GM12865 (cell line): ENCODE results near the gene EEF1AKMT2.
"Not testable (repeated sequence)": the region's sequence is repeated elsewhere in the genome, so short reads cannot be mapped to it uniquely, and the experiment has no call there.

Source experiments
- DNase-seq: peaks from one replicate; pipeline ENCODE4 v3.0.0; 2010; ENCODE audit warnings: low read depth
- H3K4me3 ChIP-seq: 2 replicates; pipeline ENCODE4 v1.5.1; 2011; ENCODE audit warnings: mild to moderate bottlenecking, low read depth, low read length, control low read depth
- CTCF ChIP-seq: IDR thresholded peaks from 2 replicates; pipeline ENCODE4 v1.5.1; 2011; ENCODE audit warnings: low read length, control low read depth, low read depth, inconsistent platforms; ENCODE audit not compliant: insufficient read depth; ENCODE audit errors: missing control alignments

Gene EEF1AKMT2

GRCh38 chr10:124826262-124826661 is 34.6 kb upstream of the EEF1AKMT2 start:
- TF ChIP-seq CTCF = no peak
- H3K4me3 ChIP-seq = no peak overlapping the region
- no peak for DNase-seq

GRCh38 chr10:124825702-124826101 is 34.0 kb upstream of the EEF1AKMT2 start:
- no peak for TF ChIP-seq CTCF
- no peak for DNase-seq
- H3K4me3 ChIP-seq = no peak overlapping the region

- not testable (repeated sequence) for H3K4me3 ChIP-seq, DNase-seq
These were observed 33.2 kb upstream of the EEF1AKMT2 start for GRCh38 chr10:124824932-124825331.

- no peak for DNase-seq
- no peak overlapping the region for H3K4me3 ChIP-seq
- no peak for TF ChIP-seq CTCF
These were observed 32.8 kb upstream of the EEF1AKMT2 start for GRCh38 chr10:124824507-124824906.

GRCh38 chr10:124821520-124821919 is 29.8 kb upstream of the EEF1AKMT2 start:
- no peak for TF ChIP-seq CTCF
- H3K4me3 ChIP-seq = no peak overlapping the region
- DNase-seq = no peak

GRCh38 chr10:124820121-124820520 is 28.4 kb upstream of the EEF1AKMT2 start:
- H3K4me3 ChIP-seq = no peak overlapping the region
- no peak for TF ChIP-seq CTCF
- no peak for DNase-seq

- peak; percentile 49 for DNase-seq
- no peak for TF ChIP-seq CTCF
- H3K4me3 ChIP-seq = peak overlapping the region; percentile 74
These were observed 10.6 kb upstream of the EEF1AKMT2 start for GRCh38 chr10:124802313-124802675.

GRCh38 chr10:124799211-124799610 is 7.5 kb upstream of the EEF1AKMT2 start:
- no peak for TF ChIP-seq CTCF
- H3K4me3 ChIP-seq = no peak overlapping the region
- no peak for DNase-seq
